GM19324 (cell line): Measurements from ENCODE around the gene CNGA1.
"Not testable (repeated sequence)": the region's sequence is repeated elsewhere in the genome, so short reads cannot be mapped to it uniquely, and the experiment has no call there.

Experiments
- ATAC-seq: cut with Tn5 transposase; IDR thresholded peaks from one replicate; pipeline ENCODE4 v1.9.1; 2021; ENCODE audit warnings: mild to moderate bottlenecking, moderate library complexity; ENCODE audit not compliant: unreplicated experiment, low FRiP score

Gene CNGA1

DNA sequence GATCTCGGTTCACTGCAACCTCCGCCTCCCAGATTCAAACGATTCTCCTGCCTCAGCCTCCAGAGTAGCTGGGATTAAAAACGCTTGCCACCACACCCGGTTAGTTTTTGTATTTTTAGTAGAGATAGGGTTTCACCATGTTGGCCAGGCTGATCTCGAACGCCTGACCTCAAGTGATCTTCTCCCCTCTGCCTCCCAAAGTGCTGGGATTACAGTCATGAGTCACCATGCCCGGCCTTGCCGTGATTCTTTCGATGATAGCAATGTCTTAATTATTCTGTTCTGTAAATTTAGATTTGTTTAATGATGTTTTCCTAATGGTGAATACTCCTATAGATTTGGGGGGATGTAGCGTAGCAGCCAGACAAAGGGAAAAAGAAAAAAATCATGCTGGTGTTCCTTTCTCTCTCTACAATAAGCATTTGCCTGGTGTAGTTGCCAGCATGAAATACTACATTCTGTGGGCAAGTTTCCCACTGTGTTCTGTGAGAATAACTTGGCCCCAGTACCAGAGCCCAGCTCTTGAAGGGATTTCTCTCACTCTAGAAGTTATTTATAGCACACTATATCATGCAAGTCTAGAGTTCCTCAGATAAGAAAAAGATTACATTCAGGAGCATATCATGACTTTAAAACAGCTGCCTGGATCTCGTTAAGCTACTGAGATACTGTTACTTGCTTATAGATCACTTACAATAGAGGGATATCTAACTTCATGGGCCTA lies 15.5 kb upstream of the CNGA1 start:
- no peak for ATAC-seq

DNA sequence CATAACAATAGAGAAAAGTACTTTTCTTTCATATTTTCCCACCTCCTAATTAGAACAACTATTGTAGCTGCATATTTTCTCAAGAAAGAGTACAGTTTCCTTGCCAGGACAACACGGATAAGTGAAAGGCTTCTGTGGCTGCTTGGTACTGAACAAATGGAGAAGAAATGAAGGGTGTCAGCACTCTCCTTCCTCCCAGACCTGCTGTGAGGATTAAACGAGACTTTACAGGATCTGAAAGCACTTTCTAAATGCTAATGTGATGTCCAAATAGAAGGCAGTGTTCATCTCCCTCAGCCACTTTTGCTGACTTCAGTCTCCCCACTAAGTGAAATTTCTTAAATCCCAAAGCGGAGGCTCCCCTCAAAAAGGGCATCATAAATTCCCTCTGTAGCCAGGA lies 14.0 kb upstream of the CNGA1 start:
- no peak for ATAC-seq

GRCh38 chr4:48028696-48029095 lies 12.2 kb upstream of the CNGA1 start:
- no peak for ATAC-seq

DNA sequence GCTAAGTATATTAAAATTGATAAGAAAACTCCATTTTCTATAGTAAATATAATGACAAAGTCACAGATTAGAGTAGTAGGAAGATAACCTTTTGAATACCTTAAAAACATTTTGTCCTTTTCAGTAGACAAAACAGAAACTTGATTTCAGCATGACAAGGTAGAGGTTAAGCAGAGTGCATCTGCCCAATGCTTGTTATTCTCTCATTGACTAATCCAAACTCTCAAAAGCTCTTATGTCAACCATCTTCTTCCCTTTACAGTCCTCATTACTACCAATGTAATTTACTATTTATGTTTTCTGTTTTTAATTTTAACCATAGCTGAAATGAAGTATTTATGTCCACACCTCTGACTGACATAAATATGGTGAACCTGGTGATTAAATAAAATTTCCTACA lies 11.2 kb upstream of the CNGA1 start:
- no peak for ATAC-seq

- no peak for ATAC-seq
These were observed 8.5 kb upstream of the CNGA1 start for GRCh38 chr4:48025005-48025404.

DNA sequence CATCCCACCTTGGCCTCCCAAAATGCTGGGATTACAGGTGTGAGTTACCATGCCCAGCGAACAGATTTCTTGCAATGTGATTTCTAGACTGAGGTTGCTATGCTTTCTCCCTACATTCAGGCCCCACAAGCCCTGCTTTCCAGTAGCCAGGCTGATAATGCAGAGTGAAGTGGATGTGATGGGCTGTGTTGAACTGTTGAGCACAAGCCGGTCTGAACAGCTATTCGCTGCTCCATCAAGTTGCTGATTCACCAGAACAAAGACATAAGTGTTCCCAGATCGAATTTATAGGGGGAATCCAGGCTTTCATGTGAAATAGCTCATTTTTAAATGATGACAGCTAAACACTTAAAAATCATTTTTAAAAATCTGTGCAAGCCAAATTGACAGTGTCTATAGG lies 8.0 kb upstream of the CNGA1 start:
- no peak for ATAC-seq

- ATAC-seq, result no peak
These were observed 5.8 kb upstream of the CNGA1 start for GRCh38 chr4:48022192-48022799.

DNA sequence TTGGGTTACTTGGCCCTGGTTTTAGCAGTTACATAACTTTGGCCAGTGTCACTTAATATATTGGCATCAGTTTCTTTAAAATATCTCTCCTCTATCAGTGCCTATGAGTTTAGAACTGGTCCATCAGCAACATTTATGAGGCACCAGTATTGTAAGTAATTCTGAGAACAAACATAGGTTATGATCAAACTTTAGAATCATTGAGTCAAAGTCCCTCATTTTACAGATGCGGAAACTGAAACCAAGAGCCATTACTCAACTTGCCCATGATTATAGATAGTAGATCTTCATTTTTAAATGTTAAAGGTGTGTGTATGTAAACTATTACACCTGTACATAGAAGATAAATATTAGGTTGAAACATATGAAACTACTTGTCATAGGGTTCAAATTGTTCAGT lies 4.6 kb upstream of the CNGA1 start:
- ATAC-seq, result no peak

DNA sequence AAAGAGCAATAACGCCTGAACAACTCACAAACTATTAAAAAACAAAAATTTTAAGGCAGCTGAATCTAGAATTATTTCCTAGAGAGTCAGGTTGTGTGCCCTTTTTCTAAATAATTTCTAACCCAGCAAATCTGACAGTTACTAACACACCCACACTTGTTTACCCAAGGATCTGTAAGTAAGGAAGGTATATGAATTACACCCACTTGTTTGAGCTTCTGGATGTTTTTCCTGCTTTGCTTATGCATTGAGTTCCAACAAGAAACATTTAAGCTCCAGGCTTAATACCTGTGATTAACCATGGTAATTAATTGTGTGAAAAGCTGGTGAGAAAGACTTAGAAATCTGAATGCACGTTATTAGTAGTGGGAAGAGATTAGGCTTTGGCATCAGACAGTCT lies 1.6 kb upstream of the CNGA1 start:
- no peak for ATAC-seq

DNA sequence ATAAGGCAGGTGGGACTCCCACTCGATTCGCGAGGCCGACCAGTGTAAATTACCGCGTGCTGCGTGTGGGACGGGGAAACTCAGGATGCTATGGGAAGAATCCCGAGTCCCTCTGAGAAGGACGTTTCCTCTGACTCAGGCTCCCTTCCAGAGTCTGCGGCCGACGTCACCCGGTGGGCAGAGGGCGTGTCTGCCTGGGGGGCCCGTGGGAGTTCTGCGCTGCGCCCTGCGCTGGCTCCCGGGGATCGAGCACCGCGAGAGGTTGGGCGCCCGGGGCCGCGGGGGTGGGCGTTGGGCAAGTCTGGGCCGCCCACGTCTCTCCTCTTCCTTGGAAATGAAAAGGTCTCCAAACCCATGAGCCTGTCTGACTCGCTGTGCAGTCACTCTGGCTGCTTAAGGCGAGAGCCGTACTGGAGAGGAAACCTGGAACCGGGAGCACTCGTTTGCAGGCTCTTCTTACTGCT lies 659 bp upstream of the CNGA1 start:
- ATAC-seq, result no peak

- ATAC-seq, result no peak
These were observed 803 bp downstream of the CNGA1 start for GRCh38 chr4:48015678-48016077.

GRCh38 chr4:48015216-48015615 lies 1.3 kb downstream of the CNGA1 start:
- ATAC-seq, result no peak

DNA sequence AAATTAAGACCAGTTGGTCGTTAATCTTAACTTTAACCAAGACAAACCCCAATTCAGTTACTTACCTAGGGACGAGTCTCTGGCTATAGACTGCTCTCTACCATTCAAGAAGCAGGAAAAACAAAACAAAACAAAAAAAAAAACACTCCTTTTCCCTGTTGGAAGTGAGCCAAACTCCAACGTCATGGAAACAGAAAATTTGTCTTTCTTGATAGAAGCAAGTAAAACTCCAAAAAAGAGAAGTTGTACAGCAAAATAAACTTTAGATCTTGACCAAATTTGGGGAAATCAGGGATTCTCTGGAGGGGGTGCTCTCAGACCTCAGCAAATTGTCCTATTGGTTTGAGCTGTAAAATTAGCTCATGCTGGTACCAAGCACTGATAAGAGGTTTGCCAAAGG lies 3.7 kb downstream of the CNGA1 start:
- no peak for ATAC-seq

DNA sequence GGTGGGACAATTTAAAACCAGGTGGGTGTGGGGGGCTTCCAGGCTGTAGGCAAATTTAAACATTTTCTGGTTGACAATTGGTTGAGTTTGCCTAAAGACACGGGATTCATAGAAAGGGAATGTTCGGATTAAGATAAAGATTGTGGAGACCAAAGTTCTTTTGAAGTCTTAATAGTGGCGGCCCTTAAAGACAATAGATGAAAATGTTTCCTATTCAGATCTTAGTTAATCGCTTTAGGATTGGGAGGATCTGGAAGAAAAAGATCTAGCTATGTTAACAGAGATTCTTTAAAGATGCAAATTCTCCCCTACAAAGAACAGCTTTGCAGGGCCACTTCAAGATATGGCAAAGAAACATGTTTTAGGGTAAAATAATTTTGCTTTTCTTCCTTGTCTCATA lies 4.8 kb downstream of the CNGA1 start:
- no peak for ATAC-seq

- ATAC-seq, result not testable (repeated sequence)
These were observed 5.6 kb downstream of the CNGA1 start for GRCh38 chr4:48010906-48011305.

DNA sequence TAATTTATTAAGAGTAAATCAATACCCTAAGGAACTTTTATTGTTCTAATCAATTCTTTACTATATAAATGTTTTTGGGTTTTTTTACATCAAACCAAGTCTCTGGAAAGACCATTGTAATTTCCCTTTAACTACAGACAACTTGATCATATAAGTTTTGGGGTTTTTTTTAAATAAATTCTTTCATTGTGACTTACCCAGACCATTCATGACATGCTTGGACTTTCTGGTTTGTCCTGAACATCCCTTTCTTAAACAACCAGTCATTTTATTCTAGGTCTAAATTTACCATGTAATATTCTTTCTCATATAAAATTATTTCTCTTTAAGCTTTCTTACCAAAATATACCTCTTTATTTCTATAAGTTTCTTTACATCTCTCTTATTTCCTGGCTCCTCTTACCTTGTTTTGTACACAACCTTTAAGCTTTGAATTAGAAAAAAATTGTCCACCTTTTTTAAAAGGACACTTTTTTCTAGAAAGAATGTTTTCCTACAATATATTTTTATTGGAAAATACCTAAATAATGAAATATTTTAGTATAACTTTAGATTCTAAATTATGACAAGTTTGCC lies 8.4 kb downstream of the CNGA1 start:
- no peak for ATAC-seq

DNA sequence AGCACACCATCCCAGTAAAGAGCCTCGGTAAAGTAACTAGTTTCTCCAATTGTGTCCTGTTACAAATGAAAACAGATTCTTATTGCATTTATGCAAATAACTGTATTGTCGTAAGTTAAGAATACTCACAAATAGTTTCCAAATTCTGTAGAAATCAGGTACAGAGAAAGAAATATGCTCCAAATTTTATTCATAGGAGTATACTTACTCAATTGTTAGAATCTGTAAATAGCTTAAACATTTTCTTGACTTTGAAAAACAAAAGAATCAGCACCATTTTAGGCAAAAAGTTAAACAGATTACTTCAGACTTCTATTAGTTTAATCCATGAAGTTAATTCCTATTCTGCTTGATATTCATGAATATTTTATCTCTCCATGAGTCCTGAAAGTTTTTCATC lies 10.7 kb downstream of the CNGA1 start:
- ATAC-seq, result no peak

- not testable (repeated sequence) for ATAC-seq
These were observed 12.9 kb downstream of the CNGA1 start for GRCh38 chr4:48003568-48003967.

GRCh38 chr4:48002267-48002666 lies 14.2 kb downstream of the CNGA1 start:
- ATAC-seq, result no peak

- no peak for ATAC-seq
These were observed 20.5 kb downstream of the CNGA1 start for GRCh38 chr4:47996021-47996420.

GRCh38 chr4:47992475-47992874 lies 24.0 kb downstream of the CNGA1 start:
- ATAC-seq, result not testable (repeated sequence)

DNA sequence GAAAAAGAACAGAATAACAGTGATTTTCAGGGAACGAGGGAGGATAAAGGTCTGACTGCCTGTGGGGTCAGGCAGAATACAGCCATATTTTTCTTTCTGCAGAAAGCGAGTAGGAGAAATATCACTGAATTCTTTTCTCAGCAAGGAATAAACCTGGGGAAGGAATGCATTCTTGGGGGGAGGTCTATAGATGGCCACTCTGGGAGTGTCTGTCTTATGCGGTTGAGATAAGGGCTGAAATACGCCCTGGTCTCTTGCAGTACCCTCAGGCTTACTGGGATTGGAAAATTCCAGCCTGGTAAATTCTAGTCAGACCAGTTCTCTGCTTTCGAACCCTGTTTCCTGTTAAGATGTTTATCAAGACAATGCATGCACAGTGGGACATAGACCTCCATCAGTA lies 26.3 kb downstream of the CNGA1 start:
- ATAC-seq, result no peak
